Osteocyte (in vitro differentiated cells): ENCODE data around the gene EPHX1. TPM values are rescaled to one million over a fixed set of nuclear protein-coding genes. Genes with fewer than 3 reads are reported as not detected.

Experiments
- DNase-seq: peaks from one replicate; pipeline ENCODE4 v3.0.0; 2021; ENCODE audit warnings: mixed read lengths; ENCODE audit not compliant: unreplicated experiment; ENCODE audit errors: extremely low spot score
- H3K27ac Mint-ChIP-seq: one replicate; pipeline ENCODE4 v1.8.0; 2021; ENCODE audit warnings: mild to moderate bottlenecking, mixed read lengths; ENCODE audit not compliant: unreplicated experiment
- H3K27me3 Mint-ChIP-seq: one replicate; pipeline ENCODE4 v1.8.0; 2021; ENCODE audit warnings: mixed read lengths; ENCODE audit not compliant: unreplicated experiment
- H3K36me3 Mint-ChIP-seq: one replicate; pipeline ENCODE4 v1.8.0; 2021; ENCODE audit warnings: mixed read lengths; ENCODE audit not compliant: unreplicated experiment
- H3K4me1 Mint-ChIP-seq: one replicate; pipeline ENCODE4 v1.8.0; 2021; ENCODE audit warnings: mixed read lengths; ENCODE audit not compliant: unreplicated experiment
- H3K4me3 Mint-ChIP-seq: one replicate; pipeline ENCODE4 v1.8.0; 2021; ENCODE audit warnings: mild to moderate bottlenecking, moderate library complexity, mixed read lengths; ENCODE audit not compliant: unreplicated experiment
- H3K9me3 Mint-ChIP-seq: one replicate; pipeline ENCODE4 v1.8.0; 2021; ENCODE audit warnings: mixed read lengths; ENCODE audit not compliant: unreplicated experiment
- CTCF ChIP-seq: fragments of 200-600 bp; sonication (generic); IDR thresholded peaks from 2 replicates; pipeline ENCODE4 v1.5.0; 2021; ENCODE audit warnings: antibody characterized with exemption, mild to moderate bottlenecking, moderate library complexity
- total RNA-seq: library from RNA; stranded (reverse); gene quantifications from 2 replicates; pipeline ENCODE4 v1.2.1, GENCODE V29; 2021

EPHX1 gene
- total RNA-seq, 1 donor from 2014 or later: 32.3 TPM

GRCh38 chr1:225816643-225817538 lies 7.0 kb downstream of the EPHX1 start:
- TF ChIP-seq CTCF: no peak
- DNase-seq: no peak
- Mint-ChIP-seq H3K27me3 (no peaks in the 10 kb centered on the region), H3K9me3 (no peaks in the 10 kb centered on the region), H3K4me1 (peaks cover 34% of the 10 kb centered on the region), H3K36me3 (peaks cover 3% of the 10 kb centered on the region), H3K27ac (peak overlapping the region; percentile 79), H3K4me3 (no peak overlapping the region)

DNA sequence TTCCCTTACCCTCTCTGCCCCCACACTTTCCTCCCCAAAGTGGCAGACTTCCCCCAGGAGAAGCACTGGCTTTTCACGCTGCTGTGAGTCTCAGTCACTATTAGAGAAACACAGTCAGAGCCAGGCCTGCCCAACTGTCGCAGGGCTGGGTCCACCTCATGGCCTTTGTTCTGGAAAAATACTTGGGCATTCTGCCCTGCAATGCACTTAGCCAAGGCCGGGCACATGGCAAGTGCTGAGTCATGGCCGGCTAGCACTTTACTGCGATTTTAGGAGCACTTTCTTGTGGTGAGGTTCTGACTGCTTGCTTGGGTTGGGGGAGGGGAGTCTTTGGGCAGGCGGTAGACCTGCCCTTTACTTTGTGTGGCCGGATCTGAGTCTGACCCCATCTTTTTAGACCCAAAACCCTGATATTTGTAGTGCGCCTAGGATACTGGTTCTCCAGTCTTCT lies 7.7 kb downstream of the EPHX1 start:
- peak overlapping the region; percentile 79 for H3K27ac Mint-ChIP-seq
- no peak overlapping the region for H3K4me3 Mint-ChIP-seq
- DNase-seq: no peak
- no peaks in the 10 kb centered on the region for H3K27me3 Mint-ChIP-seq
- H3K4me1 Mint-ChIP-seq: peaks cover 33% of the 10 kb centered on the region
- no peaks in the 10 kb centered on the region for H3K9me3 Mint-ChIP-seq
- peaks cover 7% of the 10 kb centered on the region for H3K36me3 Mint-ChIP-seq
- no peak for TF ChIP-seq CTCF

DNA sequence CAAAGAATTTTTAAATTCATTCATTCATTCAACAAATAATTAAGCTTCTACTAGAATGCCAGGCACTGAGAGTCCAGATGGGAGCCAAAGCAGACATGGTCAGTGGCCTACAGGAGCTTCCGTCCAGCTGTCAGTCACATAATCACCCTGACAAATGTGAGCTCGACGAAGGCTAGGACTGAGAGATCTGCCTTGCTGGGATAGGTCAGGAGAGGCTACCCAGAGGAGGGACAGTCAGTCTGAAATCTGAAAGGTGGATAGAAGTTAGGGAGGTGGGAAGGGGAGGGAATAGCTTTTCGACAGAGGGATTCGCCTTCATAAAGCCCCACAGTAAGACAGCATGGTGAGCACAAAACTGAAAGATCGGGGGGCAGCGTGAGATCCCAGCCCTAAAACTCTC lies 8.3 kb downstream of the EPHX1 start:
- H3K27me3 Mint-ChIP-seq: no peaks in the 10 kb centered on the region
- TF ChIP-seq CTCF: no peak
- H3K4me1 Mint-ChIP-seq: peaks cover 28% of the 10 kb centered on the region
- no peak overlapping the region for H3K4me3 Mint-ChIP-seq
- peak overlapping the region; percentile 79 for H3K27ac Mint-ChIP-seq
- H3K36me3 Mint-ChIP-seq: peaks cover 7% of the 10 kb centered on the region
- no peak for DNase-seq
- no peaks in the 10 kb centered on the region for H3K9me3 Mint-ChIP-seq

GRCh38 chr1:225819346-225820192 lies 9.6 kb downstream of the EPHX1 start:
- peak overlapping the region; percentile 6 for H3K27ac Mint-ChIP-seq
- no peak for DNase-seq
- H3K36me3 Mint-ChIP-seq: peaks cover 7% of the 10 kb centered on the region
- no peak overlapping the region for H3K4me3 Mint-ChIP-seq
- H3K9me3 Mint-ChIP-seq: no peaks in the 10 kb centered on the region
- no peak for TF ChIP-seq CTCF
- H3K4me1 Mint-ChIP-seq: peaks cover 21% of the 10 kb centered on the region
- no peaks in the 10 kb centered on the region for H3K27me3 Mint-ChIP-seq
